GM19397 (cell line): ENCODE measurements around the gene QSER1.
A peak's percentile ranks its signal among the peaks of the same experiment; 100 is the strongest.
"Not testable (repeated sequence)": the region's sequence is repeated elsewhere in the genome, so short reads cannot be mapped to it uniquely, and the experiment has no call there.

Experiments
- ATAC-seq: cut with Tn5 transposase; IDR thresholded peaks from one replicate; pipeline ENCODE4 v1.9.1; 2021; ENCODE audit warnings: mild to moderate bottlenecking, moderate library complexity; ENCODE audit not compliant: unreplicated experiment

QSER1 gene

GRCh38 chr11:32892355-32893092 lies at the start of gene QSER1:
TSS of gene QSER1 (plus strand) at chr11:32892811. CDS start at chr11:32893126, 315 bp downstream.
- peak; percentile 77 for ATAC-seq

GRCh38 chr11:32843544-32843943 lies 49.1 kb upstream of the QSER1 start:
- ATAC-seq, result no peak

- ATAC-seq, result no peak
Measured at GRCh38 chr11:32847511-32847910, 45.1 kb upstream of the QSER1 start.

GRCh38 chr11:32849761-32850160 lies 42.9 kb upstream of the QSER1 start:
- no peak for ATAC-seq

- ATAC-seq, result no peak
Measured at GRCh38 chr11:32851251-32851650, 41.4 kb upstream of the QSER1 start.

- ATAC-seq, result no peak
Measured at GRCh38 chr11:32852207-32852606, 40.4 kb upstream of the QSER1 start.

- ATAC-seq, result no peak
Measured at GRCh38 chr11:32855601-32856000, 37.0 kb upstream of the QSER1 start.

- no peak for ATAC-seq
Measured at GRCh38 chr11:32858731-32859130, 33.9 kb upstream of the QSER1 start.

GRCh38 chr11:32861850-32862577 lies 30.6 kb upstream of the QSER1 start:
- no peak for ATAC-seq

GRCh38 chr11:32864555-32864954 lies 28.1 kb upstream of the QSER1 start:
- ATAC-seq, result no peak

- not testable (repeated sequence) for ATAC-seq
Measured at GRCh38 chr11:32868752-32869151, 23.9 kb upstream of the QSER1 start.

- no peak for ATAC-seq
Measured at GRCh38 chr11:32870676-32871075, 21.9 kb upstream of the QSER1 start.

GRCh38 chr11:32874132-32874531 lies 18.5 kb upstream of the QSER1 start:
- ATAC-seq, result no peak

GRCh38 chr11:32881286-32881685 lies 11.3 kb upstream of the QSER1 start:
- no peak for ATAC-seq

GRCh38 chr11:32883421-32883820 lies 9.2 kb upstream of the QSER1 start:
- no peak for ATAC-seq

GRCh38 chr11:32884023-32884422 lies 8.6 kb upstream of the QSER1 start:
- no peak for ATAC-seq

- no peak for ATAC-seq
Measured at GRCh38 chr11:32884770-32885384, 7.7 kb upstream of the QSER1 start.

- ATAC-seq, result no peak
Measured at GRCh38 chr11:32885556-32885955, 7.1 kb upstream of the QSER1 start.

GRCh38 chr11:32886180-32886579 lies 6.4 kb upstream of the QSER1 start:
- no peak for ATAC-seq

GRCh38 chr11:32887707-32888383 lies 4.8 kb upstream of the QSER1 start:
- ATAC-seq, result not testable (repeated sequence)

GRCh38 chr11:32888384-32888710 lies 4.3 kb upstream of the QSER1 start:
- not testable (repeated sequence) for ATAC-seq
